NCI-H2196 (cell line): ENCODE measurements around the gene TST.

Experiments used
- DNase-seq: peaks from one replicate; lab custom pipeline; 2025; ENCODE audit not compliant: unreplicated experiment; lab: John Stamatoyannopoulos, UW

TST gene

GRCh38 chr22:37054056-37054395 is 34.8 kb upstream of the TST start:
- DNase-seq, result no peak

- DNase-seq, result no peak
Observed at GRCh38 chr22:37053310-37054055, 34.2 kb upstream of the TST start.

DNA sequence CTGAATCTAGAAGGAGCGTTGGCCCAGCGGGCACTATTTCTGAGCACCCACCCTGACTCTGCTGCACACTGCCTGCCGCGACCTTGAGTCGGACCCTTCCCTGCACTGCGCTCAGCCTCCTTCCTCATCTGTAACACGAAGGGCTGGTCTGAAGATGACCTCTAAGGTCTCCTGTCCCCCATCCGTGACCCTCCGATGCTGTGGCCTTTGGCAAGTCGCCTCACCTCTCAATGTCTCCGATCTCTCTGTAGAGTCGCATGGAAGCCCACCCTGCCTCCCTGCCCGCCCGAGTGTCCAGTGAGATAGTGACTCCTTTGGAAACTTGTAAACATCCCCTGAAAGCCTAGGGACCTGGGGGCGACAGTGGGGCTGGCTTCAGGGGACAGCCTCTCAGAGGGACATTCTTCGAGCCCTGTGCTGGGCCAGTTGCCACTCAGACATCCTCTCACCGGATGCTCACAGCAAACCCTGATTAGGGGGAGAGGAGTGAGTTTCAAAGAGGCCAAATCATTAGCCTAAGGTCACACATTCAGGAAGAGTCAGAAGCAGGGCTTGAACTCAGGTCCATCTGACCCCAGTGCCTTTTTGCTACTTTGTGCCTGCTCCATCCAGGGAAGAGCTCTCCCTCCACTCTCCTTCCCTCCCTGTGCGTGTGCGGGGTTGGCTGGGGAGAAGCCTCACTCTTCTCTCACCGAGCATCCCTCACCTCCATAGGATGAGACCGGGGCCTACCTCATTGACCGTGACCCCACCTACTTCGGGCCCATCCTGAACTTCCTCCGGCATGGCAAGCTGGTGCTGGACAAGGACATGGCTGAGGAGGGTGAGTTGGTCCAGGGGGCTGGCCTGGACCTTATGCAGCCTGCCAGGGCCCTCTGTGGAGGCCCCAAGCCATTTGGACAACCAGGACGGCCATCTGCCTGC is 33.4 kb upstream of the TST start:
- DNase-seq, result no peak

- DNase-seq, result peak; percentile 34
Observed at GRCh38 chr22:37051391-37052385, 32.4 kb upstream of the TST start, which contains the start of gene KCTD17. Gene KCTD17, plus strand, starts transcription at chr22:37051742. Its CDS starts 19 bp downstream, at chr22:37051761.

DNA sequence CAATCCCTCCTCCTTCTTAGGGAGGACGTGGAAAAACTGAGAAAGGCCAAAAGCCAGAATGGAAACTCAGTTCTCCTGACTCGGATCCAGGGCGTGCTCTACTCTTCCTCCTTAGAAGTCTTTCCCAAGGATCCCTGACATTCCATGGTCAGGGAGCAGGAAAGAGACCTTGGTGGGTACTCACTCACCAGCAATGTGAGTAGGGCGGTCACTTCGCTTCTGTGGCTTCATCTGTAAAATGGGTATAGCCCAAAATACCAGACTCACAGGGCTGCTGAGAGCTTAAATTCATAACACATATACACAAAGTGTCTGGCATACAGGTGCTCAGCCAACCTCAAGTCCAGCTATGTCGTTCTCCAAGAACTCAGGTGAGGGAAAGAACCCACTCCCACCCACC is 31.7 kb upstream of the TST start:
- no peak for DNase-seq

- DNase-seq, result no peak
Observed at GRCh38 chr22:37049224-37049623, 30.0 kb upstream of the TST start.

DNA sequence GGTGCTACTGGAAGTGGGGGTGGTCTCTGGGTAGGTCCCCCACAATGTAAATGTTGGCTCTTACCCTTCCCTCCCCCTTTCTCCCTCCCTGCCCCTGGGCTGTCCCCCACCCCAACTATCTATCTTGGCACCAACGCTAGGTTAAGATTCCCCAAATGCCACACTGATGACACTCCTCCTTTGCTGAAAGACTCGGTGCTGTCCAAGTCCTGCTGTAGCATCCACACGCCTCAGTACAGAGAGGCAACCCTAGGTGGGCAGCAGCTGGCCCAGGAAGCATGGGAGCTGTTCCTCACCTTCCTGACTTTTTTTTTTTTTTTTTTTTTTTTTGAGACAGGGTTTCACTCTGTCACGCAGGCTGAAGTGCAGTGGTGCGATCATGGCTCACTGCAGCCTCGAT is 28.9 kb upstream of the TST start:
- DNase-seq, result no peak

DNA sequence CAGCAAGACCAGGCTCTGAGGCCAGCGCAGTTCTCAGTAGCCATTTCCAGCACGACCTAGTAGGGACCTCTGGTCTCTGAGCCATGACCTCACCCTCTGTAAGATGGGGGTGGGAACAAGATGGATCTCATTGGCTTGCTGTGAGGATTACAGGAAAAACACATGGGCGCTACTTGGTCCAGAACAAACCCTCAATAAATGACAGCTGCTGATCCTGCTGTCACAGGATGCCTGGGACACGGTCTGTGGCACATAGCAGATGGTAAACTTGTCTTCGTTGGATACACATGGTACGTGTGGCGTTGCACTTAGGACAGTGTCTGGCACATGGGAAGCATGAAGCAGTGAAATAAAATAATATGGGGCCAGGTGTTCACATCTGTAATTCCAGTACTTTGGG is 27.8 kb upstream of the TST start:
- DNase-seq, result no peak

DNA sequence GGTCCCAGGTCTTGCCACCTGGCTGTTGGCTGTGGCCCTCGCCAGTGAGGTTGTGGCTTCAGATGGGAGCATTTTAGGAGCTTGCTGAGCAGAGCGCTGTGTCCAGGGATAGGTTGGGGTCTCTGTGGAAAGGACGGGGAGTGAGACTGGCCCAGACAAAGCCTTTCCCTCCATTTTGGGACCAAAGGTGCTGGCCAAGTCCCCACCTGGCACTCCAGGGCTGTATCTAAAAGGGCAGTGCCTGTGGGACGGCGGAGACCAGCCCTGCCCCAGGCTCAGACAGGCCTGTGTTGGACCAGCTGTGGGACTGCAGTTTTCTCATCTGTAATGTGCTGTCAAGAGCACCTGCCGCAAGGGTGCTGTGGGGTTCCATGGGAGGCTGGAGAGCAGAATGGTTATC is 27.3 kb upstream of the TST start:
- no peak for DNase-seq

GRCh38 chr22:37045958-37046357 is 26.7 kb upstream of the TST start:
- no peak for DNase-seq

DNA sequence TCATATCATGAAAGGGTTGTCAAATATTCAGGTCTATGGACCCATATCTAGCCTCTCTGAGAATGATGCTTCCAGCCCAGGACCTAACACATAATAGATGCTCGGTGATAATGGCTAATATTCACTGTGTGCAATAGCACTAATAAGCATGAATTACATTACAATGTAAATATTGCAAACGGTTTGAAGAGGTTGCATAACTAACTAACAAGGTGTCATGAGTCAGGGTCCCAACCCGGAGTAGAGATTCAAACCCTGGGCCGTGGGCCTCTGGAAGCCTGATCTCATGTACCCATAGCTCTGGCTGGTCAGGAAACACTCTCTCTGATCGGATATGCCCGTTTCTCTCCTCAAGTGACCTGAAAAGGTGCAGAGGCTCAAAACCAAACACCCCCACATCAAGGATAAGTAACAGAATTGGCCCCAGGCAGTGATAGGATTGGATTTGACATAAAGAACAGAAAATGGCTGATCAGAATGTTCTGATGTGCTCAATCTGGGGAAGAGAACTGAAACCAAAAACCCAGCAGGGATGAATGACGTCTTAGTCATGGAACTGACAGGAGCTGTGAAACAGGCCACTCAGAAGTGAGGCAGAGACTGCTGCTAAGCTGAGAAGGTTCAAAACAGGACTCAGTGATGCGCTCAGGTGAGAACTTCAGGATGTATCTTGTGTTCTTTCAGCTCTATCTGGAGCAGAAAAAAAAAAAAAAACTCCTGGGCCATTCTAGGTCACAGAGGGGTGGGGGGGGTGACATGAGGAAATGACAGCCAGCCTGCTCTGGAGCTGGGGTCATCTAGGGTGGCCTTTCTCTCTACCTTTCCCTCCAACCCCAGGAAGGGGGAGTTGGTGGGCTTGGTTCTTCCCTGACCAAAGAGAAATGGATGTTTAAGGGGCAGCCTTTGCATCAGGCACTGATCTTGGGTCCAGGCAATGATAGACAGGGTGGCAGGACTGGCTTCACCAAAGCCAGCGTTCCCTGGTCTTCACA is 25.7 kb upstream of the TST start:
- no peak for DNase-seq

GRCh38 chr22:37043828-37044538 is 24.7 kb upstream of the TST start:
- DNase-seq, result peak; percentile 58

DNA sequence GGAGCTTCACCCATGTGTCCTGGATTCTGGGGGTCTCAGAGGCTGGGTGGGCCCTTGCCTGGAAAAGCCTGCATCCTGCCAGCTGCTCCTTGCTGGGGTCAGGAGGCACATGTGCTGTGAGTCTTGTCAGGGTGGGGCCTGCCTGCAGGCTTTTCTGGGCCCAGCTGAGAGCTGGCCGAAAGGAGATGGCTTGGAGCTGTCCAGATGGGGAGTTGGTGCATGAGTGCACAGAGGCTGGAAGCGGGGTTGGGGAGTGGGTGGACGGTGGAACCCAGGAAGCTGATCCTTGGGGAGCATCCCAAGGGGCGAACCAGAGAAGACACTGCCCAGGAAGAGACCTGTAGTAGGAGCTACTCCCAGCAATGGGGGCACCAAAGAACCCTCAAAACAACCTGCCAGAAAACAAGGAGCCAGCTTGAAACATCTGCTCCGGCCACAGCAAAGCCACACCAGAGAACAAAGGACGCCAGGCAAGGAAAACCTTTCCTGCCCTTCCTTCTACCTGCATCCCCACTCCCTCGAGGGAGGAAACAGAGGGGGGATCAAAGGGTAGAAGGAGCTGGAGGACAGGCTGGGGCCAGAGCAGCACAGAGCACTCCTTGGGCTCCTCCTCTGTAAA is 24.1 kb upstream of the TST start:
- DNase-seq, result no peak

- no peak for DNase-seq
Observed at GRCh38 chr22:37039466-37039865, 20.2 kb upstream of the TST start.

DNA sequence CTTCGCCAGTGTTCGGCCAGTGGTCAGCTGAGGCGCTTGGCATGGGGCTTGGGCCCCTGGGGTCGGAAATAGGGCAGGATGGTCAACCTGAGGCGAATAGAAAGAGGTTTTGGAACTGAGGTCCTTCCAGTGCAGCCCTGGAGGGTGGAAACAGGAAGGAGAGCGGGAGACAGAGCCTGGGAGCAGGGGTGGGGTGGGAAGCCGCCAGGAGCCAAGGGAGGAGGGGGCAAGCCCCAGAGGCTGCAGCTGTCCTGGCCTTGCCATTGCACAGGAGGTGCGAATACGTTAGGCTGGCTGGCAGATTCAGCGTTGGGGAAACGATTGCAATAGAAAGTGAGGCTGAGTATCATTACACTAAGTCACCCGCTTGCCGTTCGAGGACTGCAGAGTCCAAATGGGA is 18.4 kb upstream of the TST start:
- no peak for DNase-seq

DNA sequence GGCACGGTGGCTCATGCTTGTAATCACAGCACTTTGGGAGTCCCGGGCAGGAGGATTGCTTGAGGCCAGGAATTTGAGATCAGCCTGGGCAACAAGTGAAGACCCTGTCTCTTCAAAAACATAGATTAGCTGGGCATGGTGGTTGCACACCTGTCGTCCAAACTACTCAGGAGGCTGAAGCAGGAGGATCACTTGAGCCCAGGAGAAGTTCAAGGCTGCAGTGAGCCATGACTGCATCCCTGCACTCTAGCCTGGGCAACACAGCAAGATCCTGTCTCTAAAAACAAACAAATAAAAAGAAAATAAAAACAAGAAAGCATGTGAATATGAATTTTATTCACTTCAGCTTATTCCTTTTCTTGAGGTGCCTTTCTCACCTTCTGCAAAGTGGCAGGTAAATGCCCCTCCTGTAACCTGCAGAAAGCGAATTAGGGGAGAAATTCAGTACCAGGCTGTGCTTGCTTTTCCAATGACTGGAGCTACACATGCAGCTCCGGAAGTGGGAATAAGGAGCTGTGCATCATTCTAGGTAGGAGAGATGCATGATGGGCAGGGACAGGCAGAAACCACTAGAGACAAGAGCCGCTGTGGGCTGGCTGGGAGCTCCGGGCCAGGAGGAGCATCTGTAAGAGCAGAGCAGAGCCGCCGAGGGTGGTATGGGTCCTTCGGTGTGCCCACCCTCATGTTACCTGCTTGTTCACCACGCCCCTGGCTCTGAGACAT is 17.6 kb upstream of the TST start:
- DNase-seq, result no peak

GRCh38 chr22:37033605-37034430 is 14.6 kb upstream of the TST start:
- DNase-seq, result no peak
